Measurements from ENCODE around the gene COMT.

Gene COMT

DNA sequence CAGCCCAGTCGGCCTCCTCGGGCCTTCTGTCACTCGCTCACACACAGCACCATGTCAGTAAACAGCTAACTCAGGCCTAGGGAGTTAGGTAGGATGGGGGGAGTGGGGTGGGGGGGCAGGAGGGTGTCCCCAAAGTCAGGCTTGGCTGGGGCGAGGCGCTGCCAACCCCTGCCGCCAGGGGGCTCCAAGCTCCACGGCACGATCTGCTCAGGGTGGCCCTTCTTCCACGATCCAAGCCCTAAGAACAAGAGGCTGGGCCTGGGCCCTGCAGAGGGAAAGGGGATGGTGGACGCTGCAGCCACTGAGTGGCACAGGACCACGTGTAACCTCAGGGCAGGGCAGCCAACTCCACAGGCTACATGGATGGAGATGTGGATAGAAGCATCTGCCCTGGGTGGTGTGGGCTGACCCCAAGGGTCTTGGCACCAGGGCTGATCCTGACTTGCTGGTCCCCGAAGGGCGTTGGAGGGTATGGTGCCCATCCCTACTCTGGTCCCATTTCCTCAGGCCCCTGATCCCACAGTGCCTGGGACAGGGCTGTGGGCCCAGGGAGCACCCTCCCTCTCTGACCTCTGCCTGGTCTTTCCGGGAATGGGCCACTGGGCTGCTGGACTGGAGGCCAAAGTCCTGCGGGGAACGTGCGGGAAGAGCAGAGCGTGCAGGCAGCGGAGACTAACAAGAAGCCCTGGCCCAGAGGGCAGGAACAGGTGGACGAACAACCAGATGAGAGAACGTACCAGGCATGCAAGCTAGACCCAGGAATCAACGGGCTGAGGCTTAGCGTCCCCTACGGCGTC, 29.1 kb downstream of the COMT start:
- DNase-seq, result peak; percentile 9 to 51 (median 27)

GRCh38 chr22:19971276-19972124, 29.9 kb downstream of the COMT start:
- no peak for DNase-seq

- DNase-seq, result no peak
Observed at GRCh38 chr22:19972251-19972650, 30.7 kb downstream of the COMT start.

DNA sequence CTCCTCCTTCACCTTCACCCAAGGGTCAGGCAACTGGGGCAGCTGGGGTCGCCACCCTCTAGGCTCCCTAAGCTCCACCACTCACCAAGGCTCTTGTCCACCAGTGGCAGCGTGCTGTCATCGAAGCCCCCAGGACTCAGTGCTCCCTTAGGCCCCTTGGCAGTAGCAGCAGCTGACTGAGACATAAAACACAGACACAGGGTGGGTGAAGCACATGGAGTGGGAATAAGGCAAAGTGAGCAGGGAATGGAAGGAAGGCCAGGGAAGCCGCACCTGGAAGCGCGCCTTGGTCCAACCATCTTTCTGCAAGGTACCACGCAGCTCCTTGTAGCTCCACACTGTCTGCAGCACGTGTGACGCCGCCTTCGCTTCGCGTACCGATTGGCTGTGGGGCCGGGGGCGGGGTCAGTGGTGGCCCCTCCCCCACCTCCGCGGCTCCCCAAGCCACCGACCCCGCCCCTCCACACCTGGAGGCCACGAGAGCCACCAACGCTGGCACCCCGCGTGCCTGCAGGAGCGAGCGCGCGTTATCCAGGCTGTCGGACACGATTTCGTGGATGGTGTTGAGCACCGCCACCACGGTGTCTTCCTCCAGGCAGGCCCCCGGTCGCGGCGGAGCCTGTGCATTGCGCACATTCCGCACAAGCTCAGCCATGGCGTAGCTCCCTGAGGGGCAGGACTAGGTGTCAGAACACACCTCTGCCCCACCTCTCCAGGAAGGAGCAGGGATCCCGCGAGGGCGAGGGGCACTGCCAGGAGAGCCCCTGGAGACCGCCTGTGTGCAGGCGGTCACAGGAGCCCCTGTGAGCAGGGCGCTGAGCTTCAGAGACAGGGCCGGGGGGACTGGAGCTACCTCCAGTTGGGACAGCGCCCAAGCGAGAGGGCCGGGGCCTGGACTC, 31.3 kb downstream of the COMT start:
- DNase-seq, result no peak

- DNase-seq, result no peak
Observed at GRCh38 chr22:19973551-19974267, 32.1 kb downstream of the COMT start.

DNA sequence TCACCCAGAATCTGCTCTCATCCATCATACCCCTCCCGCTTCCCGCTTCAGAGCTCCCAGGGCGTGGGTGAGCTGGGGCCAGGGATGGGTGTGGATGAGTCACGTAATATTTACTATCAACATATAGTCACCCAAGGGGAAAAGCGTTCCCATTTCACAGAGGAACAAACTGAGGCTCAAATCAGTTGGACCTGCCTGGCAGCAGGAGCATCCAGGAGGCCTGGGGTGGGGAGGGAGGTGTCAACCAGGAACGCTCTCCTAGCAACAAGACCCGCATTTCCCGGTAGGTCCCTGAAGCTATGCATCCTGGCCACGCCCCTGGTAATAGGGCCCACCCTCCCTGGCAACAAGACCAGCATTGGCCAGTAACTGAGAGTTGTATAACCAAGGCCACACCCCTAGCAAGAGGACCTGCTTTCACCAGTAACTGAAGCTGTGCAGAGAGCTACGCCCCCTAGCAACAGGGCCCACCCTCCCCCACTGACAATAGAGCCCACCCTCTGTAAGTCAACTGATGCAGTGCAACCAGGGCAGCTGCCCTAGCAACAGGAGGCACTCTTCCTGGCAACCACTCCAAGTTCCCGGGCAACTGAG, 32.8 kb downstream of the COMT start:
- DNase-seq, result peak; percentile 84 to 95 (median 84)

DNA sequence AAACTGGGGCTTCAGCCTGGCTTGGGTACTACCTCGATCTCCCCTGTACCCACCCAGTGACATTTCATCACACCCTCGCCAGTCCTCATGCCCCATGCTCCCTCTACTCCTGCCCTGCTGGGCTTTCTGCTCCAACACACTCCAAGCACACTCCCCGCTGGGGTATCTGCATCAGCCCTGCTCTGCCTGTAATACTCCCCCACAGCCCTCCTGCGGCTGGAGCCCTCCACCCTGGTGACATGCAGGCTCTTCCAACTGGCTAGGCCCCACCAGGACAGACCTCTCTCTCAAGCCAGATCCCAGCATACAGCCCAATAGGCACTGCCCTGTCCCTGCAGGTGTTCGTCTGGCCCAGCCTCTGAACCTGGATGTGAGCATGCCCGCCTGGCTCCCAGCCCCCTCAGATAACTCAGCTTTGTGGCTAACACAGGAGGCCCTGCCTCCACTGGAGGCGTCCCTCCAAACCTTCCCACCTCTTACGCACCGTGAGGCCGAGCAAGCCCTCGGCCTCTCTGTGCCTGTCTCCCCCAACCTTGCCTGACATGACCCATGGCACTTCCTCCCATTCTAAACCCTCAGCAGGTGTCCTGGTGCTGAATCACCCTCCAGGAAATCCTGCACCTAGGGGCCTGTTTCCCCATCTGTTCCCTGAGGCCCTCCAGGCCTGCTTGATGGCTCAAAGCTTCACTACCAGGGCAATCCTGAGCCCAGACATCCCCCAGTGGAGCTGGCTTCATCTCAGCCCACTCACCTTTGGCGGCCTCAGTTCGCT, 33.5 kb downstream of the COMT start:
- peak; percentile 47 to 88 (median 81) for DNase-seq

DNA sequence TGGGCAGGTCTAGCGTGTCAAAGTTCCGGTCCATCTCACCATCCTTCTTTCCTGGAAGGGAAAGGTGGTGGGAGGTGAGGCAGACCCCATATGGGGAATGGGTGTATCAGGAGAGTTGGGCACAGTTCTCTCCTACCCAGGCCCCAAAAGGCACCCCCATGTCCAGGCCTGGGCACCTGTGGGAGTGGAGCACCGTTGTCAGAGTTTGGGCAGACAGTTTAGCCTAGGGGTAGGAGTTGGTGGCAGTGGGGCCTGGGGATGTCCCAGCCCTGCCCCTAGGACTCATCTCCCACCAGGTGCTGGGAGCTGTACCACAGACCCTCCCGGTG, 34.1 kb downstream of the COMT start:
- DNase-seq, result no peak

GRCh38 chr22:19976671-19977070, 35.1 kb downstream of the COMT start:
- DNase-seq, result no peak

DNA sequence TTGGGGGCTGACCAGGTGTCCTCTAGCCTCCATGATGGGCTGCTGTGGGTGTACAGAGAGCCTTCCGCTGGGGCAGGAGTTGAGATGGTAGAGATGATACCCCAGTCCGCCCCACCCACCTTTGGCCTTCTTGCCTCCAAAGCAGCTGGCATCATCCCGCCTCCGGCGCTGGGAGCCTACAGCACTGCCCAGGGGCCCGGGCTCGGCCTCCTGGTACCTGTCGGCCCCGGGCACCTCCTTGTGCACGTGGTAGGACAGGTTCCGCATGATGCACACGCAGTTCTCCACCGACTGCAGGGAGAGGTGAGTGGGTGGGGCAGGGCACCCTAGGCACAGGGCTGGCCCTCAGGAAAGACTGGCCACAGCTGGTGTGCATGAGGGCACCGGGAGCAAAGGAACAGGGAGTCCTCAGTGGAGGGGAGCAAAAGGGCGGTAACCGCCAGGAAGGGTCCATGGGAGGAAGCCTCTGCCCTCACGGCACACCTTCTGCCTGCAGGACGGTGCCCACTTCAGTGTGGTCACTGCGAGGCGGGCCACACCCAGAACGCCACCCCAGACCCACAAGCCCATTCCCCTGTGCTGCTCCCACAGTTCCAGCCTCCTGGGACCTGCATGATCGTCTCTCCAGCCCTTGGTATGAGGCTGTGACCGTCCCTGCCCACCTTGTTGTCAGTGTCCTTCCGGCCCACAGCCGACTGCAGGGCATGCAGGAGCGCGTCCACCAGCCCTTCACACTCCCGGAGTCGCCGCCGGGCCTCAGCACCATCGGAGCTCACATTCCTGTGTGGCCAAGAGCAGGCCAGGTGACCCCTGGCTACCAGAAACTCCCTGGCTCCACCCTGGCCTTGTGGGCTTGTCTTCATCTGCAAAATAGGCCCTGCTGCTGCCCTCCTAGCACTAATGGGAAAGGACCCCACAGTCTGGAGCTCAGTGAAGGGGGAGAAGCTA, 36.0 kb downstream of the COMT start:
- DNase-seq, result no peak

DNA sequence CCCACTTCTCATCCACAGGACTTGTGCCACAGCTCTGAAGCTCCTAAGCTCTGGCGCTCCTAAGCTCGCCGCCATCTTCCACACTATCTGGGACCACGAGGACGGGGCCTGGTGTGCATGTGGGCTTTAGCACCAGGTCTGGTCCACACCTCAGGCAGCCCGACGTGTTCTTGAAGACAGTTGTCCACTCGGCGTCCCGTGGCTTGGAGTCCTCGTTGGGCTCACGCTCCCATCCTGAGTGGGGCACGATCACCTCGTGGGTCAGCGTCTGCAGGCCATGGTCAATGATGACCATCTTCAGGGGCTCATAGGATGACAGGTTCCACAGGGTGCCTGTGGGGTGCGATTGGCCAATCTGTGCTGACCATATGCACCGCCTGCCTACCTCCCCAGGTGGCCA, 37.2 kb downstream of the COMT start:
- no peak for DNase-seq

DNA sequence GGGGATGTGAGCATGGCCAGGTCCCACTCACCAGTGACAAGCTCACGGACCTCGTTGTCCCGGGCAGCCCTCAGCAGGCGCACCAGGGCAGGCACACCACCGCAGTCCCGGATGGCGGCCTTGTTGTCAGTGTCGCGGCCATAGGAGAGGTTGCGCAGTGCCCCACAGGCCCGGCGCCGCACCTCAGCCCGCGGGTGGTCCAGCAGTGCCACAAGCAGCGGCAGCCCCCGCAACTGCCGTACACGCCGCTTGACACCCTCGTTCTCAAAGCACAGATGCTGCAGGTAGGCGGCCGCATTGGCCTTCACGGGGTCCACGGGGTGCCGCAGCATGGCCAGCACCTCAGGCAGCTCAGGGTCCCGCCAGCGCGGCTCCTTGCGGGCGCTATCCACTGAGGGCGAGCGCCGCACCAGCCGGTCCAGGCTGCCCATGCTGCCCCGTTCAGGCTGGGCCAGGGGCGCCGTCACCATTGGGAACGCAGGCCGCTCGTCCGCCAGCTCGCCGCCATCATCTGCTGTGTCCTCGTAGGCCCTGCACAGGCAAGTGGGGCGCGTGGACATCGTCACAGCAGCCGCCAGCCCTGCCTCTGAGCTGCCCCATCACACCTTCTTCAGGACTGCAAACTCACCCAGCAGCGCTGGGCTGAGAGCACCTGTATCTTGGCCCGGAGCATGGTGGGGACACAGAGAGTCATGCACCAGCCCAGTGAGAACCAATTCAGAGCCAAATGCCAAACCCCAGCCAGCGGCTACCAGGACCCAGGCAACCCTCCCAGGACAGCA, 38.3 kb downstream of the COMT start:
- no peak for DNase-seq

DNA sequence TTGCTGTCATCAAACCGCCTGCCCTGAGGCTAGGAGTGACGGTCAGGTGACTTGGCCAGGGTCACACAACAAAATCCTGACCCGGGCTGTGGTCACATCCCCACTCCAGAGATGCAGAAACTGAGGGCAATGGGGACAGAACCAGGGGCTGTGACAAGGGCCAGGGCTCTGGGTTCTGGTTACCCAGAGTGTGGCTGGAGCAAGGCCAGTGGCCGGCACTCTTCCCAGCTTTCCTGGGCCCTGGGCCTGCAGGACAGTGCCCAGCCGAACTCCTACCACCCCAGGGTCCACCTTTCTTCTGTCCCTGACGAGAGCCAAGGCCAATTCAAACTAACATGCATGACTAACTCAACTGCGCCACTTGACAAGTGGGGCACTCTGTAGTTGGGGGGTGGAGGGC, 39.2 kb downstream of the COMT start:
- DNase-seq, result no peak

GRCh38 chr22:19981171-19981960, 39.8 kb downstream of the COMT start:
- no peak for DNase-seq

GRCh38 chr22:19981961-19982920, 40.7 kb downstream of the COMT start:
- no peak for DNase-seq

- DNase-seq, result no peak
Observed at GRCh38 chr22:19982991-19983578, 41.5 kb downstream of the COMT start.

- DNase-seq, result no peak
Observed at GRCh38 chr22:19983741-19984140, 42.2 kb downstream of the COMT start.
